ENCODE measurements around the gene KCNA4.
"Not testable (repeated sequence)": the region's sequence is repeated elsewhere in the genome, so short reads cannot be mapped to it uniquely, and the experiment has no call there.

Gene KCNA4

DNA sequence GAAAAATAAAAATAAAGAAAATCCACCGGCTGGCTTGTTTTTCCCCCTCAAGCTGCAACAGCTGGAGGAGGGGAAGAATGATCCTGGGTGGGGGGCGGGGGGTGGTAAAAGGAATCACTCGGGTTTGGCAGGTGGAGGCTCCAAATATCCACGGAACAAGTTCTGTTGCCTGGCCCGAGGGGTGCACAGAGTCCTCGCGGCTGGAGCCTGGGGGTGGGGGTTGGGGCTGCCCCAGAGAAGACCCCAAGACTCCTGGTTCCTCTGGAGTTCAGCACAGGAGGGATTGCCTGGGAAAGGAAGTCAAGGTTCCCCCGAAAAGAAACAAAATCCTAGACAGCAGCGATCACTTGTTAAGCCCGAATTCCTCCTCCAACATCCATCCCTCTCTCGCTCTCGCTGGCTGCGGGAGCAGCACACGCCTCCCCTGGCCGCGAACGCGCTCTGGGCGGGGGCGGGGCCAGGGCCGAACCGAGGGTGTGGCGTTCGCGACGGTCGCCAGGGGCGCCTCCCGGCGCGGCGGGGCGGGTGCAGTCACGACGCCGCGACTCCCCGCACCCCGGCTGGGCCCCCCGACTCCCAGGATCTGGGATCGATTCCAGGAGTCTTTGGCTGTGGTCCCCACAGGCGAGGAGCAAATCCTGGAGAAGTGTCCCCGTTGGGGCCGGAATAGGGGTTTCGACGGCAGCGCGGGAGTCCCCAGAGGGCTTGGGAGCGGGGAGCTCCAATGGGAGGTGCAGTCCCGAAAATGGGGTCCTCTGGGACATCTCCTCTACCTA, at the start of gene KCNA4:
KCNA4 (minus strand) TSS at position 443 of the 776 bp plus-strand sequence. CDS start 4,352 bp downstream, outside the sequence.
- DNase-seq (ENCODE audit: low spot score) = no peak

- no peak for DNase-seq (ENCODE audit: low spot score)
These were observed 45.3 kb upstream of the KCNA4 start for GRCh38 chr11:30062103-30062502.

DNA sequence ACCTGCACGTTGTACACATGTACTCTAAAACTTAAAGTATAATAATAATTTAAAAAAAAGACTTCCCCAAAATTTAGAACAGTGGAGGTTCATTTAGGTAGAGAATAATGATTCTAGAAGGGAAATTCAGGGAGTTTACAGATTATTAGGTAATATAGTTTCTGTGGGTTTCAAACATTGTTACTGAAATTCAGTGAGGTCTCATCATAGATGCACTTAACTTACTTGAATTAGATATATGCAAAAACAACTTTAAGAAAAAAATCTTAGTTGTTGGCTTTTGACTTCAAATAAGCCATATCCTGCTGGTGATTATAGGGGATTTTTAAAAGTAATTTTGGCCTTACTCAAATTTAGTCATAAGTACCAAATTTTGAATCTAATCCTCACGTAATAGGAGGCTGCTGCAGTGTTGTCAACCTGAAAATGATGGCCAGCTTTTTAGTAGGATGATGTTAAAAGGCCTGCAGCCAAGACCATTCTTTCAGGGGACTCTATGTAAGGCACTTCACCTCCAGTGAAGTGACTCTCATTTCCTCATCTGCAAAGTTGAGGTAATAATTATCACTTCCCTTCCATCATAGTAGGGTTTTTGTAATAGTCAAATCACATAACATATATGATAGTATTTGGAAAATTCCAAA, 42.5 kb upstream of the KCNA4 start:
- no peak for DNase-seq (ENCODE audit: low spot score)

DNA sequence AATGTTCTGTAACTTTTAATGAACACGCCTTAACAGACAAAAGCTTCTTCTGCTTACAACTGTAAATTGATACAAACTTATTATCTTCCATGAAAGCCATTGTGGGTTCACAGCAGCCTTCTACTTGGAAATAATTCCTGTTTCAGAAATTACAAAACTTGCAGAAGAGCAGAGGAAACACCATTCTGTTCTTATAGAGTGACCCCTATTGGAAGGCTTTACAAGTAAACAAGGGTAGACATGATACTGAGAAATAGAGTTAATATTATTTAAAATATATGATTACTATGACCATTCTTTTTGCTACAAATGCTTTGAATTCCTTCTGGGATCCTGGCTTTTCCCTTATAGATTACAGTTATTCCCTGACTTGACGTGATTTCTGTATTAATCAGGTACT, 32.4 kb upstream of the KCNA4 start:
- no peak for DNase-seq (ENCODE audit: low spot score)

DNA sequence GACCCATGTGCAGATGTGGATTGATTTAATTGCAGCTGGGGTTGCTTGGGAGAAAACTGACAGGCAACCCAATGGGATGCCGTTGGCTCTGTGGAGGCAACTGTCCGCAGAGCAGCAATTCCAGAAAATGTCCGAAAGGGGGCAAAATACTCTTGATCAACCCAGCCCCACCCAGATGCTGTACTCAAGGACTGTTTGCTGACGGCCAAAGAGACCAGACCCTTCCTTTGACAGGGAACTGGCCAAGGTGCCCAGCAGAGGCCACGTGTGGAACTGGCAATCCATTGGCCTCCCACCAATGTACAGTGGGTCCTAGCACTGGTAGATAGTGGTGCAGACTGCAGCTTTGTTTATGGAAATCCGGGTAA, 29.7 kb upstream of the KCNA4 start:
- no peak for DNase-seq (ENCODE audit: low spot score)

- no peak for DNase-seq (ENCODE audit: low spot score)
These were observed 29.2 kb upstream of the KCNA4 start for GRCh38 chr11:30045921-30046577.

- DNase-seq (ENCODE audit: low spot score) = no peak
These were observed 28.3 kb upstream of the KCNA4 start for GRCh38 chr11:30045144-30045543.

DNA sequence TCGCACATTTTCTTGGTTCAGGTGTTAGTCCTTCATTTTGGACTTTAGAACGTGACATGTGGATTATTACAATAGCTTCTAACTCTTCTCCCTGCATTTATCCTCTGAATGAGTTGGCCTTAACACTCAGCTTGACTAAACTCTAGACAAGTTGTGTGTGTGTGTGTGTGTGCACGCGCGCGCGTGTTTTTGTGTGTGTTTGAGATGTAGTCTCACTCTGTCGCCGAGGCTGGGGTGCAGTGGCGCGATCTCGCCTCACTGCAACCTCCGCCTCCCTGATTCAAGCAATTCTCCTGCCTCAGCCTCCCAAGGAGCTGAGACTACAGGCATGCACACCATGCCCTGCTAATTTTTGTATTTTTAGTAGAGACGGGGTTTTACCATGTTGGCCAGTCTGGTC, 24.3 kb upstream of the KCNA4 start:
- no peak for DNase-seq (ENCODE audit: low spot score)

- not testable (repeated sequence) for DNase-seq (ENCODE audit: low spot score)
These were observed 17.9 kb upstream of the KCNA4 start for GRCh38 chr11:30034746-30035145.

- not testable (repeated sequence) for DNase-seq (ENCODE audit: low spot score)
These were observed 17.3 kb upstream of the KCNA4 start for GRCh38 chr11:30034166-30034565.

DNA sequence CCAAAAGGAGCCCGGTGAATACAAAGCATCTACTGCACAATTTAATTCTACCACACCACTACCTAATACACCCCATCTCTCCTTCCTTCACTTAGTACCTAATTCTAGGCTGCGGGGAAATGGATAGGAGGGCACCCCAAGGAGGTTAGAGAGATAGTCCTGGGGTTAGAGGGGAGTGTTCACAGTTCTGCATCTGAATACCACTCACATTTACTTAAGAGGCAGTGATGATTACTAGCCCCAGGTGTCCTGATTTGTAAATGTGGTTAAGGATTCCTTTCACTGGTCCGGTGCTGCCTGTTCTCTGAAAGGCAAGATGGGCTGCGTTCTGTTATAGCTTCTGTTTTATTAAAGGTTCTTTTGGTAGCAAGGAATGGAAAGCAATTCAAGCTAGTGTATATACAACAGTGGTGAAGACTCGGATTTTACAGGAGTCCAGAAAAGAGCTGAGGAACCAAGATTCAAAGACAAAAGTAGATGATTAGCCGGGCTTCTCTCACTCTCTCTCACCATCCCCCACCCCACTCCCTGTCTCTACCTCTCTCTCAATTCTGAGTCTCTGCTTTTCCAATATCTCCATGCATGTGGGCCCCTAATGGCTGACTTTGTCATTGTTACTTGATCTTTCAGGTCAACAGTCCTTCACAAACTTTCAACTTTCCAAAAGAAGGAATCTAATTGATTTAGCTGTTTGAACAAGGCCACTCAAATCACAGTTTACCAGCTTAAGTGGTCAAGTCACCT, 8.7 kb upstream of the KCNA4 start:
- no peak for DNase-seq (ENCODE audit: low spot score)

DNA sequence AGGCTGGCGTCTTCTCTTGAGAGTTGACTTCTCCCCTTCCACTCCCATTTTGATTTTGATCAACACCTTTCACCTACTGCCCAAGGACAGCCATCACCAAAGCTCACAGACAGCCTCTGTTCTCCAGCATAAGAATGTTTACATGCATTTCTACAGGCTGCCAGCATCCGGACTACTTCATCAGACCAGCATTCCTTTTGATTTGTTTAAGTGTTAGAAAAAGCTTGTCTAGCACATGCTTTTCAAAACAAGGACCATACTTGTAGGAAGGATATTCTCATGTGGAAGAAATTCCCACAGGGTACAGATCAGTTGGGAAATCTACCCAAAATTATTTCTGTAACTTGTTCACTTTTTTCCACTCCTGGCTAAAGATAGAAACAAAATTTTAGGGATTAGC, 6.2 kb upstream of the KCNA4 start:
- no peak for DNase-seq (ENCODE audit: low spot score)

DNA sequence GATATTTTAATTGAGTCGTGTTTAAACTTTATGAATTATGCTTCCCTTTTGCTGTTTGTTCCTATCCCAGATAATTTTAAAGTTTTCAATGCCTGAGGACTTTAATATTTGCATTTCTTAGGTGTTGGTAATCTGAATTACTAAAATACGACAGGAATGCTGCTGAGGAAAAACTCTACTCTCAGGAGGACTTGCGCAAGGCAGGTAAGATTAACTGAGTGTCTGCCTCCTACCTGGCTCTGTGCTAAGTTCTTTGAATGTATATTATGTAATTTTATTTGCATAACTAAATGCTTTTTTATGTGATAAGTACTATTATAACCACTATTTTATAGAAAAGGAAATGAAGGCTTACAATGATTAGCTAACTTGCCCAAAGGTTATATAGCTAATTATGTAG, 2.7 kb upstream of the KCNA4 start:
- no peak for DNase-seq (ENCODE audit: low spot score)

DNA sequence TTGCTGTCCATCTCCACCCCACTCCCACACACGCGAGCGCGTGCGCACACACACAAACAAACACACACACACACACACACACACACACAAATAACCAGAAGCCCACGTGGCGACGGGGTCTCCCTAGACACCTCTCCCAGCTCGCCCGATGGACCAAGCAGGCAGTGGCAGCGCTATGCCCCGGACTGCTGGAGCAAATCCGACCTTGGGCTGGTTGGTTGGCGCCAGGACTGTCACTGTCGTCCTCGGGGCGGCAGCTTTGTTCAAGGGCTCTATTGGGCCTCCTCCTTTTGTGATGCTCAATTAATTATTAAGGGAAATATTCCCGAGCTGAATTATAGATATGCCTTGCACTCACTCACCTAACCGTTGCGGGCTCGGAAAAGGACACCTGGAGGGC, 1.7 kb upstream of the KCNA4 start:
- no peak for DNase-seq (ENCODE audit: low spot score)

- no peak for DNase-seq (ENCODE audit: low spot score)
These were observed 640 bp upstream of the KCNA4 start for GRCh38 chr11:30017445-30017895.

- no peak for DNase-seq (ENCODE audit: low spot score)
These were observed 961 bp downstream of the KCNA4 start for GRCh38 chr11:30015725-30016412.

- no peak for DNase-seq (ENCODE audit: low spot score)
These were observed 4.5 kb downstream of the KCNA4 start for GRCh38 chr11:30012346-30012745.

GRCh38 chr11:30009060-30009459, 7.8 kb downstream of the KCNA4 start:
- no peak for DNase-seq (ENCODE audit: low spot score)

- no peak for DNase-seq (ENCODE audit: low spot score)
These were observed 10.0 kb downstream of the KCNA4 start for GRCh38 chr11:30006876-30007275.

DNA sequence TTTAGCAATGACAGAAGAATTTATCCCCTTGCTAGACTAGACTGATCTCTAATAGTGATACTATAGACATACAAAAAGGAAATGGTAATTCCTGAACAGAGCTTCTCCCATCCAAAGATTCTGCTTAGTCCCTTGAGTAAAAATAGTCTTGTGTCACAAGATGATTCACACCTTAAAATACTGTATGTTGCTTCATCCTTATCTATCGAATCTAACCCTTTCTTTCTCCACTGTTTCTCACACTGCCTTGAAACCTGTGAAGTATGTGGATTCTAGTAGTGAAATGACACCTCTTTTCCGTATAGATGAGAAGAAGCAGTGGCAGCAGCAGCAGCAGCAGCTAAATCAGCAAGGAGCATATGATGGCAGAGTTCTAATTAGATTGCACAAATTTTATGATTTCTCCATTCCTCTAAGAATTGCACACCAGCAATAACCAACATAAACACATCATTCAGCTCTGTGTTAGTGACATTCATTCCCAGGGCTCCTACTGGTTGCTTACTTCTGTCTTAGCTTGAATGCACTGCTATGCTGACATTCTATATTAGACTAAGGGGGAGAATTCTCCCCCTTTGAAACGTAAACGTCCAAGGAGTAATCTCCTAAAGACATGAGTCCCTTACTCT, 14.6 kb downstream of the KCNA4 start:
- no peak for DNase-seq (ENCODE audit: low spot score)

- DNase-seq (ENCODE audit: low spot score) = no peak
These were observed 15.7 kb downstream of the KCNA4 start for GRCh38 chr11:30000986-30001750.
